ENCODE data around the gene TMPRSS6. TPM values are rescaled to one million over a fixed set of nuclear protein-coding genes. Genes with fewer than 3 reads are reported as not detected.

Gene TMPRSS6
- total and polyA plus RNA-seq, 2 of the 8 experiments (the other 6 are each of a cell fraction or from before 2014, with no cell fraction given): 0.02 TPM; not detected in 1

- H2BK5ac ChIP-seq (ENCODE audit: low read depth, low read length): peak overlapping the region; percentile 83; the same call in 1 of the 2 replicates
- H3K36me3 ChIP-seq (ENCODE audit: control insufficient read depth in 2 of 4, insufficient read depth in 4 of 4, low read length in 3 of 4): peaks cover 0 to 13% (median 2%) of the 10 kb centered on the region in 4 experiments; a peak in 2 of 8 replicates
- H3K4me2 ChIP-seq (ENCODE audit: insufficient read depth in 1 of 2, low read depth in 2 of 2, low read length in 2 of 2): peak overlapping the region; percentile 73 to 89
- peaks cover 6% of the 10 kb centered on the region for H3K79me1 ChIP-seq (ENCODE audit: low read depth, low read length)
- no peak overlapping the region for H3K14ac ChIP-seq (ENCODE audit: insufficient read length)
- H3K56ac ChIP-seq (replicated peaks; ENCODE audit: insufficient read length, low read depth, low read length): peak overlapping the region; percentile 71
- H3K23me2 ChIP-seq (ENCODE audit: low read depth, low read length): peaks cover 11% of the 10 kb centered on the region
- peak overlapping the region; percentile 86; the same call in 1 of the 2 replicates for H4K8ac ChIP-seq (ENCODE audit: extremely low read depth, insufficient read depth, low read length)
- ChIA-PET CTCF (ENCODE audit: partially characterized antibody) (interaction anchor here (0.8 to 5.4 kb wide), 5 partner anchors 12 to 242 kb away, joined by 3 to 37 read pairs (median 6); no protein-coding TSS in a partner anchor), POLR2A (ENCODE audit: partially characterized antibody) (interaction anchor here (0.7 to 4.3 kb wide), 16 partner anchors 9 to 433 kb away, joined by 3 to 33 read pairs (median 4); partner anchors contain the start of gene KCTD17)
- H4K91ac ChIP-seq (replicated peaks; ENCODE audit: insufficient read length, low read length): peak overlapping the region; percentile 10
- H3K18ac ChIP-seq (ENCODE audit: extremely low read depth, low read length): peak overlapping the region; percentile 48
- no peaks in the 10 kb centered on the region for H3K27me3 ChIP-seq (replicated peaks in 1 of 4; ENCODE audit: control insufficient read depth in 3 of 4, extremely low read depth in 1 of 4, insufficient read depth in 3 of 4, low read length in 3 of 4)
- H3K27ac ChIP-seq (ENCODE audit: low read depth, low read length): peak overlapping the region; percentile 89; the same call in 1 of the 2 replicates
- peaks cover 0 to 25% of the 10 kb centered on the region in 2 experiments; a peak in 3 of 4 replicates for H3K79me2 ChIP-seq (ENCODE audit: control insufficient read depth in 1 of 2, insufficient read depth in 2 of 2, low read length in 2 of 2)
- peak overlapping the region; percentile 69 for H4K5ac ChIP-seq (ENCODE audit: insufficient read length, low read depth, low read length)
- DNase-seq (ENCODE audit: low read depth in 1 of 2, low spot score in 2 of 2) (peak in 1 of 2 experiments; percentile 78), FAIRE-seq (no peak)
- H3K4me1 ChIP-seq (replicated peaks in 1 of 4; ENCODE audit: control insufficient read depth in 3 of 4, insufficient read depth in 4 of 4, low read length in 3 of 4): peaks cover 0 to 21% (median 11%) of the 10 kb centered on the region in 4 experiments; a peak in 6 of 7 replicates
- peaks cover 12 to 31% of the 10 kb centered on the region in 2 experiments for H4K20me1 ChIP-seq (replicated peaks in 1 of 2; ENCODE audit: control insufficient read depth in 1 of 2, insufficient read depth in 2 of 2, low read length in 2 of 2)
- H3K9ac ChIP-seq (replicated peaks in 1 of 4; ENCODE audit: extremely low read depth in 1 of 4, low read depth in 3 of 4, low read length in 3 of 4): peak overlapping the region; percentile 70 to 98 (median 84)
- H3K23ac ChIP-seq (ENCODE audit: insufficient read length): no peak overlapping the region
- no peaks in the 10 kb centered on the region for H3K9me3 ChIP-seq (ENCODE audit: insufficient read depth in 2 of 2, low read depth in 1 of 2, low read length in 1 of 2)
- H2BK12ac ChIP-seq (ENCODE audit: low read depth, low read length): no peak overlapping the region
- H3K4ac ChIP-seq (replicated peaks; ENCODE audit: insufficient read length, low read depth, low read length): peak overlapping the region; percentile 21
- peak overlapping the region; percentile 70 to 86 (median 78) for H3K4me3 ChIP-seq (ENCODE audit: extremely low read depth in 1 of 4, insufficient read depth in 2 of 4, low read depth in 3 of 4, low read length in 4 of 4)
- H2AK5ac ChIP-seq (ENCODE audit: low read depth, low read length): no peak overlapping the region
- H2BK120ac ChIP-seq (replicated peaks; ENCODE audit: low read depth, low read length): no peak overlapping the region
- no peak overlapping the region for H2BK20ac ChIP-seq (ENCODE audit: low read length)
- no peak overlapping the region for H2AFZ ChIP-seq (ENCODE audit: low read length)
- WGBS, 2 experiments (ENCODE audit: extremely low coverage in 1 of 2, insufficient coverage in 1 of 2, insufficient read length in 1 of 2, insufficient replicate concordance in 2 of 2, low coverage in 1 of 2, low lambda C conversion rate in 2 of 2, missing lambda C conversion rate in 1 of 2): 2% methylated on average over 23 of the region's 35 CpGs; no CpG with 5 or more reads in 1 of the 2 experiments
- H2BK15ac ChIP-seq (ENCODE audit: low read length): no peak overlapping the region; the same call in 1 of the 2 replicates
Measured at GRCh38 chr22:37018815-37019308, 90.7 kb downstream of the TMPRSS6 start.
